SH-SY5Y (cell line): ENCODE data around the gene MAGEC1.

ENCODE experiments used
- GATA2 ChIP-seq: IDR thresholded peaks from 2 replicates; pipeline ENCODE4 v1.6.1; 2011; ENCODE audit warnings: mild to moderate bottlenecking, low read depth, low read length
- GATA3 ChIP-seq: IDR thresholded peaks from 2 replicates; pipeline ENCODE4 v1.6.1; 2011; ENCODE audit warnings: low read depth, mild to moderate bottlenecking, low read length, moderate library complexity

Gene MAGEC1

DNA sequence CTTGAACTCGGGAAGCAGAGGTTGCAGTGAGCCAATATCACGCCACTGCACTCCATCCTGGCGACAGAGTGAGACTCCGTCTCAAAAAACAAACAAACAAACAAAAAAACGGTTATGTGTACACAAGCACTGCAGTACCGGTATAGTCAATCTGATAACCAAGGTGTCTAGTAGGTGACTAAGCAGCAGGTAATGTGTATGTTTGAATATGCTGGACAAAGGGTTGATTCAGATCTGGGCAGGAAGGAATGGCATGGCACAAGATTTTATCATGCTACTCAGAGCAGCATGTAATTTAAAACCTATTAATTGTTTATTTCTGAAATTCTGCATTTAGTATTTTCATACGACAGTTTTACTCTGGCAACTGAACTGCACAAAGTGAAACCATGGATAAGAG lies 41.7 kb downstream of the MAGEC1 start:
- no peak for TF ChIP-seq GATA2
- no peak for TF ChIP-seq GATA3

DNA sequence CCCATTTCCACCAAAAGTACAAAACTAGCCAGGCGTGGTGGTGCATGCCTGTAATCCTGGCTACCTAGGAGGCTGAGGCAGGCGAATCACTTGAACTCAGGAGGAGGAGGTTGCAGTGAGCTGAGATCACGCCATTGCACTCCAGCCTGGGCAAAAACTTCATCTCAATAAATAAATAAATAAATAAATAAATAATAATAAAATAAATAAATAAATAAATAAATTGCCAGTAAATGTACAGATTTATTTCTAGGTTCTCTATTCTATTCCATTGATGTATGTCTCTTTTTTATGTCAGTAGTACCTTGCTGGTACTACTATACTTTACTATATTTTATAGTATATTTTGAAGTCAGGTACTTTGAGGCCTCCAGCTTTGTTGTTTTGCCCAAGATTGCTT lies 43.7 kb downstream of the MAGEC1 start:
- TF ChIP-seq GATA3 = no peak
- no peak for TF ChIP-seq GATA2

DNA sequence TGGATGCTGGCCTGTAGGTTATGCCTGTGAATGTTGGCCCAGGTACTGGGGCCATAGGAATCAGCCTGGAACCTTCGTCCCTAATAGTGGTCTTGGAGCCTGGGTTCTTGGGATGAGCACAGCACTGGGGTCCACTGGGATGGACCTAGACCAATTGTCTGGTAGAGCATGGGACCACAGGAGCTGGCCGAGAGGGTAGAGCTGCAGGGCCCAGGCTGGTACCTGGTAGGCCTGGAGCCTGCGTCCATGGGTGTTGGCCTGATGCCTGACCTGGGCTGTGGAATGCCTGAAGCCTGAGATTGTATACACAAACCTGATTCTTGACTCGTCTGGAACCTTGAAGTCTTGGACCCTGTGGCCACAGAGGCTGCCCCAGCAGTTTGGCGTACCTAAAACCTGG lies 48.9 kb downstream of the MAGEC1 start:
- TF ChIP-seq GATA3 (no peak), GATA2 (no peak)

DNA sequence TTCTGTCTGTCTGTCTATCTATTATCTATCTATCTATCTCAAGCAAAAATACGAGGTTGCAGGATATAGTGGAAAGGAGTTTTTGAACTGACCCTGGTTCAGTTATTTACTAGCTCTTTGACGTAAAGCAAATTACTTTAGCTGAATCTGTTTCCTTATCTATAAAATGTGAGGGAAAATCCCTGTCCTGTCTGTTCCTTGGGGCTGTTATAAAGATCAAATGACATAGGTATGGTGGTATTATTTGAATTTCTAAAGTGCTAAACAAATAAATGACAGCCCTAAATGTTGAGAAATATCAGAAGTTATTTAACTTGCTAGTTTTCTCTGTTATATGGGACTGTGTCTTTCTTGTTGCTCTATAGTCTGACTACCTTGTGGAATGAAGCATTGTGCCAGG lies 55.0 kb downstream of the MAGEC1 start:
- no peak for TF ChIP-seq GATA3
- TF ChIP-seq GATA2 = no peak
